Dedifferentiated amniotic fluid mesenchymal stem cell (primary cell): Measurements from ENCODE around the gene FYB1.
"Not testable (repeated sequence)": the region's sequence is repeated elsewhere in the genome, so short reads cannot be mapped to it uniquely, and the experiment has no call there.

Experiments
- DNase-seq: peaks from one replicate; pipeline ENCODE4 v3.0.0-alpha.2; 2016; ENCODE audit errors: extremely low spot score

FYB1 gene

GRCh38 chr5:39228596-39228995, 9.2 kb upstream of the FYB1 start:
- DNase-seq, result no peak

- DNase-seq, result no peak
These were observed 7.2 kb upstream of the FYB1 start for GRCh38 chr5:39226558-39226957.

- no peak for DNase-seq
These were observed 6.7 kb upstream of the FYB1 start for GRCh38 chr5:39226100-39226451.

GRCh38 chr5:39225405-39226099, 6.2 kb upstream of the FYB1 start:
- DNase-seq, result no peak

- no peak for DNase-seq
These were observed 4.9 kb upstream of the FYB1 start for GRCh38 chr5:39224196-39224761.

- no peak for DNase-seq
These were observed 4.3 kb upstream of the FYB1 start for GRCh38 chr5:39223565-39224156.

- not testable (repeated sequence) for DNase-seq
These were observed 2.3 kb upstream of the FYB1 start for GRCh38 chr5:39221671-39222070.

GRCh38 chr5:39220280-39221030, 1.1 kb upstream of the FYB1 start:
- DNase-seq, result no peak

- no peak for DNase-seq
These were observed 621 bp downstream of the FYB1 start for GRCh38 chr5:39218482-39219402.

- peak; percentile 88 for DNase-seq
These were observed 1.7 kb downstream of the FYB1 start for GRCh38 chr5:39217365-39218281.

GRCh38 chr5:39216631-39217030, 2.7 kb downstream of the FYB1 start:
- no peak for DNase-seq

- no peak for DNase-seq
These were observed 3.5 kb downstream of the FYB1 start for GRCh38 chr5:39215857-39216256.

GRCh38 chr5:39214912-39215709, 4.3 kb downstream of the FYB1 start:
- no peak for DNase-seq

GRCh38 chr5:39213447-39214207, 5.7 kb downstream of the FYB1 start:
- no peak for DNase-seq

GRCh38 chr5:39211773-39212172, 7.6 kb downstream of the FYB1 start:
- DNase-seq, result no peak

- no peak for DNase-seq
These were observed 9.4 kb downstream of the FYB1 start for GRCh38 chr5:39209924-39210323.

GRCh38 chr5:39208471-39208870, 10.9 kb downstream of the FYB1 start:
- no peak for DNase-seq

- no peak for DNase-seq
These were observed 11.9 kb downstream of the FYB1 start for GRCh38 chr5:39207345-39208045.
